ENCODE data around the gene EPN2. TPM values are rescaled to one million over a fixed set of nuclear protein-coding genes. Genes with fewer than 3 reads are reported as not detected.

Gene EPN2
- total and polyA plus RNA-seq, 2 donors (not counting 1 experiment from before 2014, with no cell fraction given): 23.8 to 36.0 TPM

DNA sequence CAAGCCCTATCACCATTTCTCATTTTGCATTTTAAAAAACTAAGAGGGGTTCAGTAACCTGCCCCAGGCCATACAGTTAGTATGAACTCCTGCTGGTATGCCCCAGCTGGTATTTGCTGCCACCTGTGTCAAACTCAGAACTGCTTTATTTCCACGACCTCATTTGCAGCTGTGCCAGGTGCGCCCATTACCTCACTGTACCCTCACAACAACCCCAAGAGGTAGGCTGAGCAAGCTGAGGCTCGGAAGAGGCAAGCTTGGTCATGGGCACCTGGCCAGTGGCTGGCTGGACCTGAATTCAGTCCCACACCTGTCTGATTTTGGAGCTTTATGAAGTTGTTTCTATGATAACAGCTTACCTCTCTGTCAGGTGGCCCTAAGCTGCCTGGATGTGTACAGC is 7.6 kb downstream of the EPN2 start:
- Histone ChIP-seq H3K36me3 (ENCODE audit: control insufficient read depth, insufficient read depth, low read length) (peaks cover 2% of the 10 kb centered on the region), H3K27me3 (ENCODE audit: control insufficient read depth, insufficient read depth, low read length) (no peaks in the 10 kb centered on the region), H3K4me2 (ENCODE audit: extremely low read depth, insufficient read depth, low read length) (no peak overlapping the region), H3K27ac (ENCODE audit: insufficient read depth, low read length) (no peak overlapping the region), H3K9ac (ENCODE audit: insufficient read depth, low read length) (no peak overlapping the region), H4K20me1 (ENCODE audit: control insufficient read depth, extremely low read depth, insufficient read depth, low read length) (no peaks in the 10 kb centered on the region), H3K4me3 (replicated peaks in 1 of 4; ENCODE audit: control extremely low read depth in 1 of 4, insufficient read depth in 1 of 4, low read depth in 3 of 4, low read length in 4 of 4) (no peak overlapping the region), H3K79me2 (ENCODE audit: control insufficient read depth, insufficient read depth, low read length) (peaks cover 57% of the 10 kb centered on the region), H2AFZ (ENCODE audit: low read length) (no peak overlapping the region), H3K4me1 (ENCODE audit: control insufficient read depth, extremely low read depth, insufficient read depth, low read length) (peaks cover 18% of the 10 kb centered on the region), H3K9me3 (ENCODE audit: control insufficient read depth, insufficient read depth, low read depth, low read length) (no peaks in the 10 kb centered on the region)
- no peak for DNase-seq (ENCODE audit: low read depth in 2 of 2)
- TF ChIP-seq CTCF (conservative IDR thresholded peaks at IDR 0.05 in 1 of 2, IDR thresholded peaks at IDR 0.05 in 1 of 2; ENCODE audit: low read depth in 1 of 2, low read length in 2 of 2) (no peak), EZH2 (IDR thresholded peaks at IDR 0.05; ENCODE audit: low read length, missing control alignments) (no peak)

DNA sequence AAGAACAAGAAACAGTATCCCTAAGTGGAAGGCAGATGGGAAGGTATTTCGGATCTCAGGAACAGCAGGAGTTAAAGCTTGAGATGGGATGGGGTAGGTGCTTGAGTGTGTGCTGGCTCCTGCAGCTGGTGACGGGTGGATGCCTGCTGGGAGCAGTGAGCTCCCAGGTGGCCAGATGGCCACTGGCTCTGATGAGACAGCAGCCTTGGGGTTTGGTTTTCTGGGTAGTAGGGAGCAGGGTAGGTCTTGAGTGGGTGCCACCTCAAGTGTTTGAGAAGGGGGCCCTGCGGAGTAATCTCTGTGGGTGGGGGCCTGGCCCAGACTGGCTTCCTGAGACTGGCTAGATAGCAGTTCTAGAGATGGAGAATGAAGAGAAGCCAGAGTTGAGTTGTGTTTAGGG is 10.3 kb downstream of the EPN2 start:
- TF ChIP-seq EZH2 (IDR thresholded peaks at IDR 0.05; ENCODE audit: low read length, missing control alignments) (no peak), CTCF (conservative IDR thresholded peaks at IDR 0.05 in 1 of 2, IDR thresholded peaks at IDR 0.05 in 1 of 2; ENCODE audit: low read depth in 1 of 2, low read length in 2 of 2) (no peak)
- no peaks in the 10 kb centered on the region for H4K20me1 ChIP-seq (ENCODE audit: control insufficient read depth, extremely low read depth, insufficient read depth, low read length)

DNA sequence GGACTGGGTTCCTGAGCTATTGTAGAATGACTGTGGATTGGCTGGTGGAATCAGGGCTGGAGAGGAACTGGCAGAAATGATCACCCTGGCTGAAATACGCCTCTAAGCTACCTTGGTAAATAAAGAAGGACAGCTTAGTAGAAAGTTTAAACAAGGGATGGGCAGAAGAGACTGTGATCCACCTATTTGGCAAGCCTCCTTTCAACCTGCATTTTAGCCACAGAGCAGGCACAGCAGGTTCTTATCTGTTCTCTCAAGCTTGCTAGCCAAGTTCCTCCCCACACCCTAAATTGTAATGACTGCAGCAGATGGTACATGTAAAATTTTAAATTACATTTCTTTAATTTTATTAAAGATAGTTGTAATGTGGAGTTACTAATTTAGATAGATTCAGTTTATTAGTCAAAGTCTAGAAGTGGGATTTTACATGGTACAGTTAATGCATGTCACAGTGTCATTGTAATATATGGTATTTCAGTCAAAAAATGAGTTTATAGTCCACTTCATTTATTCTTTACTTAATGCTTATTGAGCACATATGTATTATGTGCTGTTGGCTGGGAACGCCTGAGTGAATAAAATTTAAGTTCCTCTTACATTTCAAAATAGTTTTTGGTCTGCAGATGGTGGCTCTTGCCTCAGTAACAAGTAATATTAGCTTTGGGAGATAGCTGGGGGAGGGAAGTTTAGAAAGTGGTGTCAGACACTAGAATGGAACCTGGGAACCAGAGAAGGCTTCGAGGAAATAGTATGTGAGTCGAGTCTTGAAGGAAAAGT is 11.2 kb downstream of the EPN2 start:
- Histone ChIP-seq H4K20me1 (ENCODE audit: control insufficient read depth, extremely low read depth, insufficient read depth, low read length) (no peaks in the 10 kb centered on the region), H3K79me2 (ENCODE audit: control insufficient read depth, insufficient read depth, low read length) (peaks cover 62% of the 10 kb centered on the region), H3K4me3 (replicated peaks in 1 of 4; ENCODE audit: control extremely low read depth in 1 of 4, insufficient read depth in 1 of 4, low read depth in 3 of 4, low read length in 4 of 4) (no peak overlapping the region), H3K4me2 (ENCODE audit: extremely low read depth, insufficient read depth, low read length) (peak overlapping the region; percentile 47), H3K36me3 (ENCODE audit: control insufficient read depth, insufficient read depth, low read length) (no peaks in the 10 kb centered on the region), H3K9ac (ENCODE audit: insufficient read depth, low read length) (no peak overlapping the region), H3K27ac (ENCODE audit: insufficient read depth, low read length) (peak overlapping the region; percentile 49), H3K9me3 (ENCODE audit: control insufficient read depth, insufficient read depth, low read depth, low read length) (no peaks in the 10 kb centered on the region), H3K27me3 (ENCODE audit: control insufficient read depth, insufficient read depth, low read length) (no peaks in the 10 kb centered on the region), H2AFZ (ENCODE audit: low read length) (no peak overlapping the region), H3K4me1 (ENCODE audit: control insufficient read depth, extremely low read depth, insufficient read depth, low read length) (peaks cover 22% of the 10 kb centered on the region)
- no peak for DNase-seq (ENCODE audit: low read depth in 2 of 2)
- no peak for TF ChIP-seq EZH2 (IDR thresholded peaks at IDR 0.05; ENCODE audit: low read length, missing control alignments)
- no peak for TF ChIP-seq CTCF (conservative IDR thresholded peaks at IDR 0.05 in 1 of 2, IDR thresholded peaks at IDR 0.05 in 1 of 2; ENCODE audit: low read depth in 1 of 2, low read length in 2 of 2)

More for the DNA sequence above, 10.3 kb downstream of the EPN2 start:
- Histone ChIP-seq H3K36me3 (ENCODE audit: control insufficient read depth, insufficient read depth, low read length) (no peaks in the 10 kb centered on the region), H3K27me3 (ENCODE audit: control insufficient read depth, insufficient read depth, low read length) (no peaks in the 10 kb centered on the region), H3K79me2 (ENCODE audit: control insufficient read depth, insufficient read depth, low read length) (peaks cover 58% of the 10 kb centered on the region), H2AFZ (ENCODE audit: low read length) (no peak overlapping the region), H3K4me1 (ENCODE audit: control insufficient read depth, extremely low read depth, insufficient read depth, low read length) (peaks cover 22% of the 10 kb centered on the region), H3K9me3 (ENCODE audit: control insufficient read depth, insufficient read depth, low read depth, low read length) (no peaks in the 10 kb centered on the region), H3K4me2 (ENCODE audit: extremely low read depth, insufficient read depth, low read length) (no peak overlapping the region), H3K4me3 (replicated peaks in 1 of 4; ENCODE audit: control extremely low read depth in 1 of 4, insufficient read depth in 1 of 4, low read depth in 3 of 4, low read length in 4 of 4) (no peak overlapping the region), H3K27ac (ENCODE audit: insufficient read depth, low read length) (peak overlapping the region; percentile 4), H3K9ac (ENCODE audit: insufficient read depth, low read length) (no peak overlapping the region)
- no peak for DNase-seq (ENCODE audit: low read depth in 2 of 2)
